OCI-LY7 (cell line): ENCODE results near the gene C4orf50. TPM values are rescaled to one million over a fixed set of nuclear protein-coding genes. Genes with fewer than 3 reads are reported as not detected.

Source experiments
- BruUV-seq: library from RNA; stranded (reverse); fragments of 400-500 nt; replicated peaks from 2 replicates; lab custom pipeline; 2021; lab: Mats Ljungman, UMichigan
- CTCF ChIA-PET: fragments of 300-600 bp; sonication (Branson Sonifier 250); formaldehyde crosslinking; loops from one replicate; lab custom pipeline; 2022; ENCODE audit warnings: antibody characterized with exemption; ENCODE audit not compliant: unreplicated experiment; lab: Charles Lee
- POLR2A ChIA-PET: fragments of 300-600 bp; sonication (Branson Sonifier 250); formaldehyde crosslinking; loops from one replicate; lab custom pipeline; 2022; ENCODE audit warnings: antibody characterized with exemption; lab: Charles Lee
- DNase-seq: peaks from one replicate; pipeline ENCODE4 v3.0.0-alpha.2; 2015; ENCODE audit warnings: low spot score
- H2AFZ ChIP-seq: fragments of 200-600 bp; sonication (generic), shearing (Covaris generic); 2 replicates; pipeline ENCODE4 v1.6.1; 2014; ENCODE audit warnings: mild to moderate bottlenecking, antibody characterized with exemption, low read length, moderate library complexity
- H3K27ac ChIP-seq: fragments of 200-600 bp; sonication (generic); 2 replicates; pipeline ENCODE4 v1.5.1; 2014; ENCODE audit warnings: mixed run types, low read depth, mild to moderate bottlenecking, moderate library complexity, low read length, inconsistent platforms; ENCODE audit not compliant: poor library complexity, severe bottlenecking
- H3K36me3 ChIP-seq: fragments of 200-600 bp; sonication (generic); 2 replicates; pipeline ENCODE4 v1.6.1; 2014; ENCODE audit warnings: mild to moderate bottlenecking, antibody characterized with exemption, low read length, moderate library complexity, mixed read lengths; ENCODE audit not compliant: insufficient read depth
- H3K4me1 ChIP-seq: fragments of 200-600 bp; sonication (generic); 2 replicates; pipeline ENCODE4 v1.5.1; 2014; ENCODE audit warnings: mild to moderate bottlenecking, low read length; ENCODE audit not compliant: insufficient read depth, poor library complexity, severe bottlenecking
- H3K4me2 ChIP-seq: fragments of 200-600 bp; sonication (generic); 2 replicates; pipeline ENCODE4 v1.6.1; 2014; ENCODE audit warnings: mild to moderate bottlenecking, low read length
- H3K4me3 ChIP-seq: fragments of 200-600 bp; sonication (generic); 2 replicates; pipeline ENCODE4 v1.5.1; 2014; ENCODE audit warnings: mild to moderate bottlenecking, low read depth, low read length; ENCODE audit not compliant: poor library complexity, severe bottlenecking
- H3K79me2 ChIP-seq: fragments of 200-600 bp; sonication (generic); 2 replicates; pipeline ENCODE4 v1.6.1; 2016; ENCODE audit warnings: low read depth, mild to moderate bottlenecking, low read length, moderate library complexity, mixed read lengths; ENCODE audit not compliant: insufficient read depth
- H3K9me2 ChIP-seq: fragments of 200-600 bp; sonication (generic); 2 replicates; pipeline ENCODE4 v1.6.1; 2016; ENCODE audit warnings: mild to moderate bottlenecking, low read length, mixed read lengths; ENCODE audit not compliant: insufficient read depth
- H3K9me3 ChIP-seq: fragments of 200-600 bp; sonication (generic); 2 replicates; pipeline ENCODE4 v1.6.1; 2014; ENCODE audit warnings: mild to moderate bottlenecking, mixed run types, low read length, mixed read lengths
- H4K20me1 ChIP-seq: fragments of 200-600 bp; sonication (generic); 2 replicates; pipeline ENCODE4 v1.6.1; 2014; ENCODE audit warnings: mild to moderate bottlenecking, antibody characterized with exemption, low read length, moderate library complexity, mixed read lengths; ENCODE audit not compliant: insufficient read depth
- CTCF ChIP-seq: fragments of 200-600 bp; sonication (generic); conservative IDR thresholded peaks from 2 replicates; pipeline ENCODE4 v1.5.1; 2014; ENCODE audit warnings: mild to moderate bottlenecking, antibody characterized with exemption, low read length, moderate library complexity, mixed read lengths
- EZH2phosphoT487 ChIP-seq: fragments of 200-600 bp; sonication (generic); IDR thresholded peaks from 2 replicates; pipeline ENCODE4 v1.6.1; 2018; ENCODE audit warnings: low read depth, borderline replicate concordance, mild to moderate bottlenecking, mixed run types, antibody characterized with exemption, low read length, moderate library complexity, mixed read lengths
- intact Hi-C: fragments of 100-400 bp; cut with micrococcal nuclease; formaldehyde crosslinking; loops from one replicate; pipeline ENCODE4 v1.10.0; 2022; ENCODE audit not compliant: unreplicated experiment
- total RNA-seq, 2 experiments: library from RNA; depleted of rRNA in 1 of 2; stranded (reverse); fragments of >200 nt in 1 of 2; shearing (Covaris generic) in 1 of 2; gene quantifications; 2 replicates each; pipeline ENCODE4 v1.2.3, GENCODE V29; 2014 to 2022

Gene C4orf50
- total RNA-seq, 2 experiments from 2014 or later = 0.06 TPM; not detected in 1

GRCh38 chr4:5908876-5909427 lies 109.3 kb downstream of the C4orf50 start:
- Histone ChIP-seq H4K20me1 (no peaks in the 10 kb centered on the region), H3K4me1 (no peaks in the 10 kb centered on the region), H3K4me3 (no peak overlapping the region), H3K27ac (no peak overlapping the region), H3K9me2 (no peaks in the 10 kb centered on the region), H3K79me2 (no peaks in the 10 kb centered on the region), H3K9me3 (no peaks in the 10 kb centered on the region), H3K36me3 (no peaks in the 10 kb centered on the region), H2AFZ (no peak overlapping the region), H3K4me2 (no peak overlapping the region)
- ChIA-PET CTCF (no interaction called here), POLR2A (no interaction called here)
- BruUV-seq = no TSS peak
- TF ChIP-seq CTCF (no peak), EZH2phosphoT487 (no peak)
- intact Hi-C loops = no loop called here
- DNase-seq = no peak

- intact Hi-C loops = no loop called here
- H2AFZ ChIP-seq = no peak overlapping the region
- H3K36me3 ChIP-seq = no peaks in the 10 kb centered on the region
- no peaks in the 10 kb centered on the region for H4K20me1 ChIP-seq
- DNase-seq = no peak
- H3K4me2 ChIP-seq = no peak overlapping the region
- no peaks in the 10 kb centered on the region for H3K79me2 ChIP-seq
- CTCF ChIA-PET = no interaction called here
- no peak overlapping the region for H3K27ac ChIP-seq
- H3K9me3 ChIP-seq = no peaks in the 10 kb centered on the region
- H3K9me2 ChIP-seq = no peaks in the 10 kb centered on the region
- BruUV-seq = no TSS peak
- POLR2A ChIA-PET = no interaction called here
- TF ChIP-seq CTCF = no peak
- TF ChIP-seq EZH2phosphoT487 = no peak
- H3K4me1 ChIP-seq = no peaks in the 10 kb centered on the region
- H3K4me3 ChIP-seq = no peak overlapping the region
These were observed 112.0 kb downstream of the C4orf50 start for GRCh38 chr4:5906191-5906590.

- H3K4me3 ChIP-seq = no peak overlapping the region
- H3K9me3 ChIP-seq = no peaks in the 10 kb centered on the region
- no peak for TF ChIP-seq CTCF
- no peak for TF ChIP-seq EZH2phosphoT487
- H3K79me2 ChIP-seq = no peaks in the 10 kb centered on the region
- POLR2A ChIA-PET = no interaction called here
- CTCF ChIA-PET = no interaction called here
- no TSS peak for BruUV-seq
- H3K4me2 ChIP-seq = no peak overlapping the region
- H4K20me1 ChIP-seq = no peaks in the 10 kb centered on the region
- H3K9me2 ChIP-seq = no peaks in the 10 kb centered on the region
- no peaks in the 10 kb centered on the region for H3K36me3 ChIP-seq
- DNase-seq = no peak
- H2AFZ ChIP-seq = no peak overlapping the region
- intact Hi-C loops = no loop called here
- no peak overlapping the region for H3K27ac ChIP-seq
- no peaks in the 10 kb centered on the region for H3K4me1 ChIP-seq
These were observed 112.5 kb downstream of the C4orf50 start for GRCh38 chr4:5905714-5906113.
